Liver (tissue), 9 donors: ENCODE results near the gene VPS26A. TPM values are rescaled to one million over a fixed set of nuclear protein-coding genes. Genes with fewer than 3 reads are reported as not detected.

Experiments used
- DNase-seq: peaks from one replicate; pipeline ENCODE4 v3.0.0-alpha.2; 2017; ENCODE audit warnings: low spot score
- H3K27ac ChIP-seq, 2 donors: one replicate each; pipeline ENCODE4 v1.7.0; 2013; ENCODE audit warnings: inconsistent platforms in 2 of 2, low read length in 2 of 2, control low read depth in 1 of 2, low read depth in 1 of 2, mild to moderate bottlenecking in 1 of 2
- H3K27me3 ChIP-seq, 4 donors: one replicate each; pipeline versions ENCODE4 v1.6.1 to v1.7.0; 2013; ENCODE audit warnings: low read length in 3 of 4, inconsistent platforms in 1 of 4, mild to moderate bottlenecking in 1 of 4, moderate library complexity in 1 of 4; ENCODE audit not compliant: control insufficient read depth in 4 of 4, insufficient read depth in 4 of 4
- H3K36me3 ChIP-seq, 4 donors: one replicate each; pipeline versions ENCODE4 v1.6.1 to v1.7.0; 2013; ENCODE audit warnings: low read length in 3 of 4, mild to moderate bottlenecking in 3 of 4, low read depth in 1 of 4, moderate library complexity in 1 of 4; ENCODE audit not compliant: control insufficient read depth in 4 of 4, insufficient read depth in 3 of 4
- H3K4me1 ChIP-seq, 4 donors: one replicate each; pipeline versions ENCODE4 v1.6.1 to v1.7.0; 2013; ENCODE audit warnings: low read length in 3 of 4, mild to moderate bottlenecking in 3 of 4, moderate library complexity in 1 of 4; ENCODE audit not compliant: control insufficient read depth in 4 of 4, insufficient read depth in 4 of 4
- H3K4me3 ChIP-seq, 3 donors: one replicate each; pipeline versions ENCODE4 v1.6.1 to v1.7.0; 2013; ENCODE audit warnings: low read length in 3 of 3, control low read depth in 1 of 3, low read depth in 1 of 3, mild to moderate bottlenecking in 1 of 3
- H3K9ac ChIP-seq, 2 donors: one replicate each; pipeline ENCODE4 v1.7.0; 2013; ENCODE audit warnings: low read length in 2 of 2, mild to moderate bottlenecking in 2 of 2, moderate library complexity in 2 of 2, control low read depth in 1 of 2, low read depth in 1 of 2
- H3K9me3 ChIP-seq, 4 donors: one replicate each; pipeline versions ENCODE4 v1.6.1 to v1.7.0; 2013; ENCODE audit warnings: low read length in 3 of 4; ENCODE audit not compliant: control insufficient read depth in 4 of 4
- ATF3 ChIP-seq: IDR thresholded peaks from 2 replicates; pipeline ENCODE4 v1.6.1; 2016; ENCODE audit warnings: antibody characterized with exemption
- CTCF ChIP-seq: fragments of 150-350 bp; IDR thresholded peaks from 2 replicates; pipeline ENCODE4 v1.5.1; 2017; ENCODE audit warnings: improper control_type of control experiment, low read depth, low read length; ENCODE audit not compliant: missing input control
- EGR1 ChIP-seq, 2 donors: IDR thresholded peaks; 2 replicates each; pipeline ENCODE4 v1.6.1; 2016 to 2018; ENCODE audit warnings: antibody characterized with exemption in 2 of 2, low read depth in 2 of 2
- FOXA1 ChIP-seq: IDR thresholded peaks from 2 replicates; pipeline ENCODE4 v1.6.1; 2016; ENCODE audit warnings: antibody characterized with exemption
- GABPA ChIP-seq, 2 donors: IDR thresholded peaks in 1 of 2; conservative IDR thresholded peaks in 1 of 2; 2 replicates each; pipeline ENCODE4 v1.6.1; 2016; ENCODE audit warnings: antibody characterized with exemption in 2 of 2, mild to moderate bottlenecking in 1 of 2, moderate library complexity in 1 of 2
- HNF4A ChIP-seq, 2 donors: conservative IDR thresholded peaks; 2 replicates each; pipeline ENCODE4 v1.6.1; 2016; ENCODE audit warnings: antibody characterized with exemption in 2 of 2, mild to moderate bottlenecking in 2 of 2
- HNF4G ChIP-seq: IDR thresholded peaks from 2 replicates; pipeline ENCODE4 v1.6.1; 2016; ENCODE audit warnings: antibody characterized with exemption
- JUND ChIP-seq, 2 donors: IDR thresholded peaks; 2 replicates each; pipeline ENCODE4 v1.6.1; 2016; ENCODE audit warnings: antibody characterized with exemption in 2 of 2
- NR2F2 ChIP-seq: IDR thresholded peaks from 2 replicates; pipeline ENCODE4 v1.6.1; 2016; ENCODE audit warnings: antibody characterized with exemption
- RAD21 ChIP-seq, 2 donors: IDR thresholded peaks; 2 replicates each; pipeline ENCODE4 v1.6.1; 2016; ENCODE audit warnings: antibody characterized with exemption in 2 of 2, mild to moderate bottlenecking in 2 of 2
- RXRA ChIP-seq, 2 donors: IDR thresholded peaks; 2 replicates each; pipeline ENCODE4 v1.6.1; 2017 to 2018; ENCODE audit warnings: antibody characterized with exemption in 2 of 2, mild to moderate bottlenecking in 1 of 2
- TAF1 ChIP-seq: conservative IDR thresholded peaks from 2 replicates; pipeline ENCODE4 v1.6.1; 2016; ENCODE audit warnings: antibody characterized with exemption, mild to moderate bottlenecking
- YY1 ChIP-seq: IDR thresholded peaks from 2 replicates; pipeline ENCODE4 v1.6.1; 2016; ENCODE audit warnings: antibody characterized with exemption, mild to moderate bottlenecking
- ZBTB33 ChIP-seq: IDR thresholded peaks from 2 replicates; pipeline ENCODE4 v1.6.1; 2016; ENCODE audit warnings: antibody characterized with exemption
- WGBS: extraction: QIAGEN DNeasy Blood & Tissue Kit; methylation state at CpG from one replicate; pipeline ENCODE4 v1.1.7; 2013; 5-methylcytosine and 5-hydroxymethylcytosine counted together
- polyA plus RNA-seq, 2 donors: library from polyadenylated mRNA; stranded (reverse) in 1 of 2; unstranded in 1 of 2; fragments of 200-250 nt in 1 of 2; fragments of >200 nt in 1 of 2; fragmentation: Nextera tagmentation in 1 of 2; extraction: Ambion mirVana in 1 of 2; gene quantifications; one replicate each; pipeline versions ENCODE4 v1.2.1 to v1.2.3, GENCODE V29; 2013 to 2015
- total RNA-seq, 2 donors: library from RNA; depleted of rRNA; stranded (reverse); fragments of >200 nt; gene quantifications; one replicate each; pipeline ENCODE4 v1.2.3, GENCODE V29; 2014
- donor health status: healthy.
- donor health status: healthy.
- donor health status: healthy.
- donor health status: healthy.
- donor health status: healthy.

Gene VPS26A
- total and polyA plus RNA-seq, 4 donors: 10.9 to 21.4 (median 14.5) TPM

- 69% methylated on average over 4 of the region's 4 CpGs for WGBS
- DNase-seq: no peak
- H3K9ac ChIP-seq: no peak overlapping the region
- peaks cover 0 to 5% (median under 1%) of the 10 kb centered on the region in 4 donors for H3K4me1 ChIP-seq
- peaks cover 0 to 2% (median 0%) of the 10 kb centered on the region in 4 donors for H3K27me3 ChIP-seq
- TF ChIP-seq ATF3: peak; percentile 37
- peak in 1 of 2 donors; percentile 8 for TF ChIP-seq JUND (IDR thresholded peaks at IDR 0.05)
- TF ChIP-seq ZBTB33: no peak
- peaks cover 0 to 1% (median 0%) of the 10 kb centered on the region in 4 donors for H3K9me3 ChIP-seq
- H3K27ac ChIP-seq: no peak overlapping the region
- no peak overlapping the region for H3K4me3 ChIP-seq
- H3K36me3 ChIP-seq: no peaks in the 10 kb centered on the region
Observed at GRCh38 chr10:69217119-69217754, 93.3 kb downstream of the VPS26A start.

GRCh38 chr10:69218831-69219230, 94.9 kb downstream of the VPS26A start:
- Histone ChIP-seq H3K27ac (no peak overlapping the region), H3K4me1 (peaks cover 0 to 14% (median 8%) of the 10 kb centered on the region in 4 donors), H3K36me3 (no peaks in the 10 kb centered on the region), H3K9ac (no peak overlapping the region), H3K27me3 (peaks cover 0 to 2% (median 0%) of the 10 kb centered on the region in 4 donors), H3K9me3 (peaks cover 0 to 1% (median 0%) of the 10 kb centered on the region in 4 donors), H3K4me3 (no peak overlapping the region)
- no peak for TF ChIP-seq FOXA1
- TF ChIP-seq ZBTB33: no peak
- TF ChIP-seq YY1: no peak
- TF ChIP-seq EGR1 (IDR thresholded peaks at IDR 0.05; ENCODE audit: low read depth in 2 of 2): no peak
- no peak for TF ChIP-seq HNF4G
- TF ChIP-seq ATF3: no peak
- TF ChIP-seq GABPA (IDR thresholded peaks at IDR 0.05 in 1 of 2, conservative IDR thresholded peaks at IDR 0.05 in 1 of 2): no peak
- TF ChIP-seq JUND (IDR thresholded peaks at IDR 0.05): no peak
- no peak for TF ChIP-seq HNF4A (conservative IDR thresholded peaks at IDR 0.05)
- no peak for TF ChIP-seq RXRA (IDR thresholded peaks at IDR 0.05)
- TF ChIP-seq CTCF: no peak
- TF ChIP-seq RAD21 (IDR thresholded peaks at IDR 0.05): no peak
- TF ChIP-seq TAF1: no peak
- no peak for TF ChIP-seq NR2F2
- no peak for DNase-seq
- 95% methylated on average over 6 of the region's 6 CpGs for WGBS
